Stimulated activated CD8-positive, alpha-beta memory T cell treated with anti-CD3 and anti-CD28 coated beads, Interleukin-7, amount 100 ng/mL, for 24 hours (primary cell): ENCODE results near the gene SLC35A1.

Experiments used
- DNase-seq: peaks from one replicate; pipeline ENCODE4 v3.0.0-alpha.2; 2020; ENCODE audit warnings: low read depth

Gene SLC35A1

DNA sequence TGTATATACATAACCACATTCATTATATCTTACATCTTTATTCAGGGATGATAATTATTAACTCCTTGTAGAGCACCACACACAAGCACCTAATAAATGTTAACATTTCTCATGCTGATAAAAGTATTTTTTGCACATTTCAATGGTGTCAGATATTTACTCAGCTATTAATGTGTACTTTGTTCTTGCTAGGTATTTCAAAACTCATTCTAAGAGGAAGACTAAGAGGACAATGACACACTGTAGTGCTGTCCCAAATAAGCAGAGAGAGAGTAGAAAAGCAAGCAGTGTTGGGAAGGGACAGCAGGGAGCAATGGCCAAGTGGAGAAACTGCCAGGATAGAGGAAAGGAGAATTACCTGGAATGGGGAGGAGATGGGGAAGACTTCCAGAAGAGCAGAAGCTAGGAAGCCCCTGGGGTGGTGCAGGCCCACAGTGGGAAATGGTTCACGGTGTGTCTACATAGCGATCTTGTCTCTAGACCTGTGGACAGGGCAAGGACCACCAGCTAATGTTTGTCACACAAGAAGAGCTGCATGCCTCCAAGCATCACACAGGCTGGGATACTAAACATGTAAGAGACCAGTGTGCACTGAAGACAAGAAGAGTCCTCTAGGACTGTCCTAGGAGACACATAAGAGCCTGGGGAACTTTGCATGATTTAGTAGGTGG is 61.7 kb downstream of the SLC35A1 start:
- DNase-seq = no peak

DNA sequence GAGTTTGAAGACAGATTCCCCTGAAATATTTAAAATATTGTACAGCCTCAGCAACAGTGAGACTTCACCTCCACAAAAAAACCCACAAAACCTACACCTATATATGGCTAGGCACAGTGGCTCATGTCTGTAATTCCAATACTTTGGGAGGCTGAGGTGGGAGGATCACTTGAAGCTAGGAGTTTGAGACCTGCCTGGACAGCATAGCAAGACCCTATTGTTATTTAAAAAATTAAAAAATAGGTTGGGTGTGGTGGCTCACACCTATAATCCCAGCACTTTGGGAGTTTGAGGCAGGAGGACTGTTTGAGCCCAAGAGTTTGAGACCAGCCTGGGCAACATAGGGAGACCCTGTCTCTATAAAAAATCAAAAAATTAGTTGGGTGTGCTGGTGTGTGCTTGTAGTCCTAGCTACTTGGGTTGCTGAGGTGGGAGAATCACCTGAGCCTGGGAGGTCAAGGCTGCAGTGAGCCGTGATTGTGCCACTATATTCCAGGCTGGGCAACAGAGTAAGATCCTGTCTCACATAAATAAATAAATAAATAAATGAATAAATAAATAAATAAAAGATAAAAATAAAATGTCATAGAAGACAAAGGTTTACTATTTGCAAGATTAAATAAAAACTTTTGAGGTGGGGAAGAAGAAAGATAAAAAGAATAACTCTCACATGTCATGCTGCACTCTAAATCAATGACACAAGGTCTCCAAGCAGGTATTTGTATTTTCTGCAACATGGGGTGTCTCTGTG is 65.9 kb downstream of the SLC35A1 start:
- DNase-seq = no peak

GRCh38 chr6:87539554-87539953 is 66.8 kb downstream of the SLC35A1 start:
- no peak for DNase-seq

DNA sequence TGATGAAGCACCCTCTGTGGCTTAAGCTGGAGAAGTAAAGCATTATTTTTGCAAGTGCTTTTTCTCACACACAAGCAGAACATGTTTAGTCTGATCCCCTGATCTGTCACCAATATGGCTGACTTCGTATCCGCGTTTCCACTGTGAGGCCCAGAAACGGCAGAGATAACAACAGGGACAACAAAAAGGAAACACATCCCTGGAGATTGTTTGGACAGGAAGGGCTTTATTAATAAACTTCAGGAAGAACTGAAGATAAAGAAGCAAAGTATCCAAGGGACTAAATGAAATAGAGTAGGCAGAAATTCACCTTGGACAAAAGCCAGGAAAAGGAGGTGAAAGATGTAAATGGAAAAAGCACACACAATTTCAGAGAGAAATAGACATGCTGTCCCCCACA is 67.8 kb downstream of the SLC35A1 start:
- no peak for DNase-seq

- no peak for DNase-seq
Measured at GRCh38 chr6:87541041-87541440, 68.3 kb downstream of the SLC35A1 start.

DNA sequence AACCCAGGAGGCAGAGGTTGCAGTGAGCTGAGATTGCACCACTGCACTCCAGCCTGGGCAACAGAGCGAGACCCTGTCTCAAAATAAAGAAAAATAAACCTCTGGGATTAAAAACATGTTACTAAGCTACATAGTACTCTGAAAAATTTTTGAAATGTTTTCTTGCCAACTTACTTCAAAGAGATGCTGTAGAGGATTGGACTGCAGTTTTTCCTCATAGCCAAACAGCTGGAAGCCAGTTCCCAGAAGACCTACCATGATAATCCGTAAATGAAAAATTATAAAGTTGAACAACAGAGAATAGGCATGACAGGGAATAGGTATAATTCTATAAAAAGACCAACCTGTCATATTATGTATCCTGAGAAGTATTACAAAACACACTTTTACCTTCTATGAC is 69.0 kb downstream of the SLC35A1 start:
- DNase-seq = no peak

DNA sequence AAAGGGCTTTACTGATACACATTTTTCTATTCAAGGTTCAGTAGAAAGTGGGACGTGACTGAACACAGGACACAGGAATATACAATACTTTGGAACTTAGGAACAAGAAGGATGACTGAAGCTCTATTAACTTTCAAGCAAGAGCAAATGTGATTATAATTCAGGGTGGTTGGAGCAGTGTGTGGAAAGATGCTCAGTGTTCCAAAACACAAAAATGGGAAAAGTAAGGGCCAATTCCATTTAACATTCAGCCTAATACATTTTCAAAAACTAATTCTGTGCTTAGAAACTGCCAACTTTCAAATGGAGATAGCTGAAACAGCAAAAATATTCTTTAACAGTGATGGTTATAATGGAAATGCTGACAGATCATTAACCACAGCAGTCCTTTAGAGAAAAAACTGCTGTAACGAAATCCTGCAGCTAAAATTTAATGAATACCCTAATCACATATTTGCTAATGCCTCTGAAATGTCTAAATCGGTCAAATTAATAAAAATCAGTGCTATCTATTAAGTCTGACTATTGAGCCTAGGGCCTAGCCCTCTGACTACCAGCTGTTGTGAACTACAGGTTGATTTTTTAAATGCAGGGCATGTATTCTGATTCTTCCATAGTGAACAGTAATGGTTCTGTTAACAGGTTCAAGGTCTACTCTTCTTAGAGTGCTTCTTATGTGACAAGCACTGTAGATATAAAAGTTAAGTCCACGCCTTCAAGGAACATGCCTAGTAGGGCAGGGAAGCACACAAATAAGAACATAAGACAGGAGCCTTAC is 71.1 kb downstream of the SLC35A1 start:
- no peak for DNase-seq

DNA sequence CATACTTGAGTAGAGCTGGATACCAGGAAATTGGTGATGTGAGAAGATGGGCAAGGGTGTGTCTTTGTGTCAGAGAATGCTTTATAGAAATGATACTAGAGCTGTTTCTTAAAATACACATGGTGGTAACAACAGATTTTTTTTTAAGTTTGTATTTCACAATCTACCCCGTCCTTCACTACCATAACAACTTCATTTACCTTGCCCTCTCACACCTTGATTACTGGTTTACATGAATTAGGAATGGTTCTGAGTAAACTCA is 71.6 kb downstream of the SLC35A1 start:
- DNase-seq = no peak

DNA sequence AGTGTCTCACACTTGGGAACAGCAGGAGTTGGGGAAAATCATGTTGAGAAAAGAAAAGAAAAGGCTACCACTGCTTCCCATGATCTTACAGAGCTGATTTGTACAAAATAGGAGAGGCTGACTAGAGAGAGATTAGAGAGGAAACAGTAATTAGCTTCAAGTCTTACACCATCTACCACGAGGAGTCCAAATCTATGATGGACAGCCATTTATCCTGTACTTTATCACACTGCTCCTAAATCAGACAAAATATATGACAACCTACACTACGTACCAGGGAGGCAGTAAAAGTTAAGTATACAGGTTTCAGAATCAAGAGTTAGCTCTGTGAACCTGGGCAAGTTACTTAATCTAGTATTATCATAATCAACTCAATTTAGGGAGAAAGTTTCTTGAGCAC is 79.0 kb downstream of the SLC35A1 start:
- no peak for DNase-seq

GRCh38 chr6:87553159-87553765 is 80.5 kb downstream of the SLC35A1 start:
- DNase-seq = no peak

DNA sequence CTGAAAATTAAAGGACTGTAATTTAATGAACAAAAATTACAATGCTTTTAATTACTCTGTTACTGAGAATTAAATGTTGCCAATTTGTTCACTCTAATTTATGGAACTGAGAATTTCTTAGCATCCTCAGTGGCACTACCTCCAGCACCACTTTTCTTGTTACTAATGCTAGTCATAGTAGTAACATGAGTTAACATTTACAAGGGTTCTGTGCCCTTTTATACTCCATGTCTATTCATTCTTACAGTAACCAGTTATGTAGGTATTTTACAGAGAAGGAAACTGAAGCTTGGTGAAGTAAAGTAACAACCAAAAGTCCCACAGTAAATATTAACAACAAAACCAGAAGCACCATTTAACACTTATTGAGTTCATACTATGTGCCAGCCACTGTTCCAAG is 82.7 kb downstream of the SLC35A1 start:
- no peak for DNase-seq

GRCh38 chr6:87558446-87558845 is 85.7 kb downstream of the SLC35A1 start:
- no peak for DNase-seq

GRCh38 chr6:87561017-87561416 is 88.2 kb downstream of the SLC35A1 start:
- no peak for DNase-seq
